HG03354 (cell line): ENCODE measurements around the gene TMEM151A.
A peak's percentile ranks its signal among the peaks of the same experiment; 100 is the strongest.

Source experiments
- ATAC-seq: cut with Tn5 transposase; IDR thresholded peaks from one replicate; pipeline ENCODE4 v1.9.1; 2021; ENCODE audit warnings: mild to moderate bottlenecking; ENCODE audit not compliant: unreplicated experiment, poor library complexity, severe bottlenecking

Gene TMEM151A

GRCh38 chr11:66281776-66282467, 9.8 kb upstream of the TMEM151A start:
- ATAC-seq: no peak

GRCh38 chr11:66282468-66283455, 8.9 kb upstream of the TMEM151A start:
- ATAC-seq: peak; percentile 80

GRCh38 chr11:66283461-66284105, 8.1 kb upstream of the TMEM151A start:
- ATAC-seq: no peak

- ATAC-seq: no peak
Observed at GRCh38 chr11:66284526-66285078, 7.1 kb upstream of the TMEM151A start.

- ATAC-seq: no peak
Observed at GRCh38 chr11:66285250-66285947, 6.3 kb upstream of the TMEM151A start.

- no peak for ATAC-seq
Observed at GRCh38 chr11:66286699-66287098, 5.0 kb upstream of the TMEM151A start.

- ATAC-seq: no peak
Observed at GRCh38 chr11:66287211-66287888, 4.3 kb upstream of the TMEM151A start.

GRCh38 chr11:66287889-66288670, 3.6 kb upstream of the TMEM151A start:
- no peak for ATAC-seq

GRCh38 chr11:66288671-66289547, 2.8 kb upstream of the TMEM151A start, which contains the start of gene YIF1A:
Gene YIF1A, minus strand, starts transcription at chr11:66289143. Its CDS starts 158 bp downstream, at chr11:66288985.
- peak; percentile 90 for ATAC-seq

GRCh38 chr11:66289548-66290329, 2.0 kb upstream of the TMEM151A start:
- ATAC-seq: peak; percentile 42

GRCh38 chr11:66290330-66290621, 1.4 kb upstream of the TMEM151A start:
- ATAC-seq: no peak

GRCh38 chr11:66291303-66291705, 390 bp upstream of the TMEM151A start:
- ATAC-seq: no peak

GRCh38 chr11:66292543-66293332, 1.0 kb downstream of the TMEM151A start:
- no peak for ATAC-seq

- ATAC-seq: no peak
Observed at GRCh38 chr11:66293352-66293751, 1.7 kb downstream of the TMEM151A start.

GRCh38 chr11:66293777-66294625, 2.3 kb downstream of the TMEM151A start:
- ATAC-seq: no peak
